Measurements from ENCODE around the gene MED4. TPM values are rescaled to one million over a fixed set of nuclear protein-coding genes. Genes with fewer than 3 reads are reported as not detected.

MED4 gene
- total and polyA plus RNA-seq, 10 donors, result 35.7 to 61.7 (median 43.0) TPM

GRCh38 chr13:48072304-48072703, 22.6 kb downstream of the MED4 start:
- no peaks in the 10 kb centered on the region for H3K27me3 ChIP-seq (replicated peaks in 1 of 7)
- H3K36me3 ChIP-seq, result peaks cover 16 to 100% (median 88%) of the 10 kb centered on the region in 6 donors
- TF ChIP-seq POLR2AphosphoS5 (IDR thresholded peaks at IDR 0.05), result no peak
- no peak for TF ChIP-seq CTCF (IDR thresholded peaks at IDR 0.05 in 8 of 11, conservative IDR thresholded peaks at IDR 0.05 in 3 of 11)
- no peak for TF ChIP-seq POLR2A (IDR thresholded peaks at IDR 0.05)
- no peak for DNase-seq
- peaks cover 12 to 64% (median 46%) of the 10 kb centered on the region in 8 donors for H3K9me3 ChIP-seq
- WGBS, 5 donors, result 85 to 95% (median 90%) methylated on average over 3 of the region's 3 CpGs
- no peak overlapping the region for H3K4me3 ChIP-seq
- H3K4me1 ChIP-seq, result no peaks in the 10 kb centered on the region
- intact Hi-C loops (cut with DNase I; ENCODE audit: low total_unique reads), result no loop called here
- H3K27ac ChIP-seq, result no peak overlapping the region

- H3K9me3 ChIP-seq, result peaks cover 12 to 77% (median 46%) of the 10 kb centered on the region in 8 donors
- no peak overlapping the region for H3K27ac ChIP-seq
- TF ChIP-seq POLR2AphosphoS5 (IDR thresholded peaks at IDR 0.05), result no peak
- no peak overlapping the region for H3K4me3 ChIP-seq
- no peaks in the 10 kb centered on the region for H3K27me3 ChIP-seq (replicated peaks in 1 of 7)
- intact Hi-C loops (cut with DNase I; ENCODE audit: low total_unique reads), result no loop called here
- DNase-seq, result no peak
- 77 to 96% (median 91%) methylated on average over 5 of the region's 5 CpGs for WGBS, 5 donors
- H3K36me3 ChIP-seq, result peaks cover 16 to 100% (median 78%) of the 10 kb centered on the region in 6 donors
- H3K4me1 ChIP-seq, result no peaks in the 10 kb centered on the region
These were observed 24.0 kb downstream of the MED4 start for GRCh38 chr13:48070942-48071341.

DNA sequence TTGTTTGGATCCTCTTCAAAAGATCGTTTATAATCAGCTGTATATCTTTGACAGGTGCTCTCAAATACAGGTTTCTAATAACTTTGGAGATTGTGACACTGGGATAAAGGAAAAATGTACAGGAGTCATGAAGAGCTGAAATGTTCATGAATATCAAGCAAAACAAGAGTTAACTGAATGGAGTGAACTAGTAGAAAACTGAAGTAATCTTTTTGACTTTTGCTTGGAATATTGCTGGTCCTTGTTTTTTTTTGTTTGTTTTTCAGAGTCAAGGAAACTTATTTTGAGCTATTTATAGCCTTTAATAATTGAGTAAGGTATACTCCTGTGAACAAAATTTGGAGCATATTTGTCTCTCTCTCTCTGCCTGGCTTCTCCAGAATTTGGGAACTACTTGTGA, 25.3 kb downstream of the MED4 start:
- Histone ChIP-seq H3K36me3 (peaks cover 16 to 98% (median 66%) of the 10 kb centered on the region in 6 donors), H3K27me3 (replicated peaks in 1 of 7) (no peaks in the 10 kb centered on the region), H3K4me1 (no peaks in the 10 kb centered on the region), H3K9me3 (peaks cover 12 to 77% (median 46%) of the 10 kb centered on the region in 8 donors), H3K27ac (no peak overlapping the region), H3K4me3 (no peak overlapping the region)
- intact Hi-C loops (cut with DNase I; ENCODE audit: low total_unique reads), result no loop called here
- WGBS, 5 donors, result 94 to 100% (median 98%) methylated on average over 1 of the region's 1 CpG
- no peak for DNase-seq
- TF ChIP-seq POLR2A (IDR thresholded peaks at IDR 0.05) (no peak), POLR2AphosphoS5 (IDR thresholded peaks at IDR 0.05) (no peak), CTCF (IDR thresholded peaks at IDR 0.05 in 8 of 11, conservative IDR thresholded peaks at IDR 0.05 in 3 of 11) (no peak)

- peaks cover 16 to 92% (median 60%) of the 10 kb centered on the region in 6 donors for H3K36me3 ChIP-seq
- H3K9me3 ChIP-seq, result peaks cover 12 to 77% (median 46%) of the 10 kb centered on the region in 8 donors
- intact Hi-C loops (cut with DNase I; ENCODE audit: low total_unique reads), result no loop called here
- TF ChIP-seq POLR2AphosphoS5 (IDR thresholded peaks at IDR 0.05) (no peak), POLR2A (IDR thresholded peaks at IDR 0.05) (no peak), CTCF (IDR thresholded peaks at IDR 0.05 in 8 of 11, conservative IDR thresholded peaks at IDR 0.05 in 3 of 11) (no peak)
- H3K27ac ChIP-seq, result no peak overlapping the region
- no peaks in the 10 kb centered on the region for H3K4me1 ChIP-seq
- DNase-seq, result no peak
- H3K4me3 ChIP-seq, result no peak overlapping the region
- 94 to 100% (median 99%) methylated on average over 2 of the region's 2 CpGs for WGBS, 5 donors
- no peaks in the 10 kb centered on the region for H3K27me3 ChIP-seq (replicated peaks in 1 of 7)
These were observed 26.0 kb downstream of the MED4 start for GRCh38 chr13:48068952-48069351.

GRCh38 chr13:48068036-48068435, 26.9 kb downstream of the MED4 start:
- no peaks in the 10 kb centered on the region for H3K4me1 ChIP-seq
- DNase-seq, result no peak
- no peak overlapping the region for H3K27ac ChIP-seq
- no peak overlapping the region for H3K4me3 ChIP-seq
- H3K36me3 ChIP-seq, result peaks cover 16 to 88% (median 52%) of the 10 kb centered on the region in 6 donors
- TF ChIP-seq POLR2A (IDR thresholded peaks at IDR 0.05) (no peak), CTCF (IDR thresholded peaks at IDR 0.05 in 8 of 11, conservative IDR thresholded peaks at IDR 0.05 in 3 of 11) (no peak), POLR2AphosphoS5 (IDR thresholded peaks at IDR 0.05) (no peak)
- no peaks in the 10 kb centered on the region for H3K27me3 ChIP-seq (replicated peaks in 1 of 7)
- intact Hi-C loops (cut with DNase I; ENCODE audit: low total_unique reads), result no loop called here
- H3K9me3 ChIP-seq, result peaks cover 12 to 70% (median 46%) of the 10 kb centered on the region in 8 donors

Data from spleen (tissue), 11 donors.